Ecto neural progenitor cell (in vitro differentiated cells): ENCODE data around the gene C2orf69.

Experiments used
- DNase-seq: peaks from one replicate; pipeline ENCODE4 v3.0.0-alpha.2; 2018; ENCODE audit warnings: low spot score

Gene C2orf69

DNA sequence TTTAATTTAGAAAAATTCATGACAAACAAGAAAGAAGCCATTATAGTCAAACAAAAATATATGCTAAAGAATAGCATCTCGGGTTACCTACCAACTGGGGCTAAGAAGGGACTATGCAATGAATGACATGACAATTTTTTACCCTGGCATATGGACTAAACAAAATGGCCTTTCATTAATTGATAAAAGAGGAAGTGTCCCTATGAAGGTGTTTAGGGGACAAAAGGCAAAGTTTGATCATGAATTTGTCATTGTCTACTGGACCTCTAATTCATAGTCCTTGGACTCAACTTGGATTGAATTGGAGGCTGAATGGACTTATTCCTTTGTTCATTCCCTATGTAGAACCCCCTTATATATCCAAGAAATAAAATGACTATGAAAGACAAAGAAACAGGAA lies 57.0 kb downstream of the C2orf69 start:
- DNase-seq, result no peak

DNA sequence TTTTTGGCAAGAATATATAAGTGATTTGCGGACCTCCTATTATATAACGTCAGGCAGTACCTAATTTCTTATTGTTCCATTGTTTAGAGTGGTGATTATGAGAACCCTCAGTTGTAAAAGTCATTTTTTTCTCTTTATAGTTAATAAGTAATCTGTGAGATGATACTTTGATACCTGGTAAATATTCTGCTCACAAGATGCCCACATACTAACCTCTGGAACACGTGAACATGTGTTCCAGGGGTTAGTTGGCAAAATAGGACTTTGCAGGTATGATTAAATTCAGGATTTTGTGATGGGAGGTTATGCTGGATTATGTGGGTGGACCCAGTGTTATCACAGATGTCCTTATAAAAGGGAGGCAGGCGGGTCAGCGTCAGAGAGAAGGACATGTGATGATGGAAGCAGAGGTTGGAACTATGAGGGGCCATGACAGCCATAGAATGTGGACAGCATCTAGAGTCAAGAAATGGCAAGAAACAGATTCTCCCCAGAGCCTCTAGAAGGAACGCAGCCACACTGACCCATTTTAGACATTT lies 61.1 kb downstream of the C2orf69 start:
- no peak for DNase-seq

DNA sequence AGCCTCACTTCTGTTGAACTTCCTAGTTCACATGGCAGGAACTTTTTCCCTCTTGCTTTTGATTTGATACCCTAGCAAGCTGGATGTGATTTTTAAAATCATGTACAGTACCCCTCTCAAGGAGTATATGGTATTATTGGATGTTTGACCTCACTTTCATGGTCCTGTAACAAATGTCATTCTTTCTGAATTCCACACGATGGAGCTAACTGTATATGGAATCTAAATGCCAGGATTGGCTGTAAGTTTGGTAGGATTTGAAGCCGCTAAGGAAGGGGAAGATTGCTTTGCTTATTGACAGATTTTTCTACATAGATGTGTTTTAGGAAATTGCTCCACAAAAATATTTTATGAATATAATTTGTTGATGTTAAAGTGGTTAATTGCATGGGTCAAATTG lies 62.6 kb downstream of the C2orf69 start:
- no peak for DNase-seq

DNA sequence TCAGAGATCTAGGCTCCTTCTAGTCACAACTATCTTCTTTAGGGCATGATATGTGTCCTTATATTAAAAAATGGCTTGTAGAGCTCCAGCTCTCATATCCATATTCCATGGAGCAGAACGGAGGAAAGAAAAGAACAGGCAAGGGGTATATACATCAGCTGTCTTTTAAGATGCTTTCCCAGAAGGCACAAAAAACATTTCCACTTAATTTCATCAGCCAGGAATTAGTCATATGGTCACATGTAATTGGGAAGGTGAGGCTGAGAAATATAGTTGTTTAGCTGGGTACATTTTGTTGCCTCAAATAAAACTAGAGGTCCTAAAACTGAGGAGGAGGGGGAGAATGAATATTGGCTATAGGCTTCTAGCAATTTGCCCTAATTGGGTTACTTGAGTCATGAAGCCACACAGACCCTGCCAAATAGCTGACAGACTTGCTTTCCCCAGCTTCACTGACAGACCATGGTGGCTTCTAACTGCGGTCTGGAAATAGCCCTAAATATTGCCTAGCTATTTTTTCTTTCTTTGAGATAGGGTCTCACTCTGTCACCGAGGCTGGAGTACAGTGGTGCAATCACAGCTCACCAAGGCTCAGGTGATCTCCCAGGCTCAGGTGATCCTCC lies 64.3 kb downstream of the C2orf69 start:
- no peak for DNase-seq
